ENCODE results near the gene SLC13A3. TPM values are rescaled to one million over a fixed set of nuclear protein-coding genes. Genes with fewer than 3 reads are reported as not detected.

The SLC13A3 gene
- total RNA-seq, 1 donor from 2014 or later = 7.9 TPM

DNA sequence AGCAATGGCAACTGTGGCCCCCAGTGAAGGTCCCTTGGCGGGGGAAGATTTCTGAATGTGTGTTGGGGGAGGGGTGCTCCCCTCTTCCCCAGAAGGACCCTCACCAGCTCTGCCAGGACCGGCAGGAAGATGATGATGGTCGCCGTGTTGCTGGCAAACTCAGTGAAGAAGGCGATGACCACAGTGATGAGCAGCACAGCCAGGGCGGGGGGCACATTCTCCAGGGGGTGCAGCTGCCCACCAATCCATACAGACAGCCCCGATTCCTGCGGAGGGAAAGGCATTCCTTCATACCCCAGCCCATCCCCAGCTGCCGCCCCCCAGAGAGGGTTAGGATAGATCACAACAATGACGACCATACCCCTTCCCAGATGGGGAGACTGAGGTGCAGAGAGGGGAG, 85.1 kb downstream of the SLC13A3 start:
- Mint-ChIP-seq H3K27me3 (no peaks in the 10 kb centered on the region), H3K9me3 (no peaks in the 10 kb centered on the region), H3K4me3 (no peak overlapping the region), H3K4me1 (ENCODE audit: unreplicated experiment) (peaks cover 4% of the 10 kb centered on the region), H3K27ac (no peak overlapping the region), H3K36me3 (no peaks in the 10 kb centered on the region)
- TF ChIP-seq, protein P1, sequence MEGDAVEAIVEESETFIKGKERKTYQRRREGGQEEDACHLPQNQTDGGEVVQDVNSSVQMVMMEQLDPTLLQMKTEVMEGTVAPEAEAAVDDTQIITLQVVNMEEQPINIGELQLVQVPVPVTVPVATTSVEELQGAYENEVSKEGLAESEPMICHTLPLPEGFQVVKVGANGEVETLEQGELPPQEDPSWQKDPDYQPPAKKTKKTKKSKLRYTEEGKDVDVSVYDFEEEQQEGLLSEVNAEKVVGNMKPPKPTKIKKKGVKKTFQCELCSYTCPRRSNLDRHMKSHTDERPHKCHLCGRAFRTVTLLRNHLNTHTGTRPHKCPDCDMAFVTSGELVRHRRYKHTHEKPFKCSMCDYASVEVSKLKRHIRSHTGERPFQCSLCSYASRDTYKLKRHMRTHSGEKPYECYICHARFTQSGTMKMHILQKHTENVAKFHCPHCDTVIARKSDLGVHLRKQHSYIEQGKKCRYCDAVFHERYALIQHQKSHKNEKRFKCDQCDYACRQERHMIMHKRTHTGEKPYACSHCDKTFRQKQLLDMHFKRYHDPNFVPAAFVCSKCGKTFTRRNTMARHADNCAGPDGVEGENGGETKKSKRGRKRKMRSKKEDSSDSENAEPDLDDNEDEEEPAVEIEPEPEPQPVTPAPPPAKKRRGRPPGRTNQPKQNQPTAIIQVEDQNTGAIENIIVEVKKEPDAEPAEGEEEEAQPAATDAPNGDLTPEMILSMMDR (conservative IDR thresholded peaks at IDR 0.05) = no peak
- DNase-seq (ENCODE audit: extremely low spot score, unreplicated experiment) = no peak

DNA sequence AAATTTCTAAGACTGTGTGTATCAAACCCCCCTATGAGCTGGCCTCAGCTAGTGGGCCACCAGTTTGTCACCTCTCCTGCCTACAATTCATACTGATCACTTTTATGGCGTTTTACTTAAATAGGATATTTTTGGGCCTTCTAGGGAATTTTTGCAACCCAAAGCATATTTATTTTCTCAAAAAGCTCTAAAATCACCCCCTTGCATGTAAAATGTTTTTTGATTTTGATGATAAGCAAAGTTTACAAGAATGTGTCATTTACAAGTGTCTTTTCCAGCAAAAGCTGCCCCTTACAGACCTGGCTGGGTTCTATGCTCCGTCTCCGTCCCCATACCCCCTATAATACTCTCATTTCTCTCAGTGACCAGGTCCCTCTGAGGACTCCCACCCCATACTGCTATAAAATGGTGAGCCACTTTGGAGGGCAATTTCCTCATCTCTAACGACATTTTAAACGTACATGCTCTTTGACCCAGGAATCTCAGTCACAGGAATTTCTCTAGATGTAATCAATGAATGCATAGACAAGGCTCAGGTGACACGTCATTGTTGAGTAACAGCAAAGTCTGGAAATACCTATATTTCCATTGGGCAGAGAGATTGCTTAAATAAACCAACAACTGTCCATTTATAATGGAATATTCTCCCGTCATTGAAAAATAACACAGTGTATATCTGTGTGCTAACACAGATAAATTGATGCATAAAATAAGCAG, 86.9 kb downstream of the SLC13A3 start:
- Mint-ChIP-seq H3K9me3 (no peaks in the 10 kb centered on the region), H3K4me1 (ENCODE audit: unreplicated experiment) (peaks cover 4% of the 10 kb centered on the region), H3K4me3 (no peak overlapping the region), H3K27ac (no peak overlapping the region), H3K27me3 (no peaks in the 10 kb centered on the region), H3K36me3 (no peaks in the 10 kb centered on the region)
- no peak for DNase-seq (ENCODE audit: extremely low spot score, unreplicated experiment)
- TF ChIP-seq, protein P1 (conservative IDR thresholded peaks at IDR 0.05) = no peak

DNA sequence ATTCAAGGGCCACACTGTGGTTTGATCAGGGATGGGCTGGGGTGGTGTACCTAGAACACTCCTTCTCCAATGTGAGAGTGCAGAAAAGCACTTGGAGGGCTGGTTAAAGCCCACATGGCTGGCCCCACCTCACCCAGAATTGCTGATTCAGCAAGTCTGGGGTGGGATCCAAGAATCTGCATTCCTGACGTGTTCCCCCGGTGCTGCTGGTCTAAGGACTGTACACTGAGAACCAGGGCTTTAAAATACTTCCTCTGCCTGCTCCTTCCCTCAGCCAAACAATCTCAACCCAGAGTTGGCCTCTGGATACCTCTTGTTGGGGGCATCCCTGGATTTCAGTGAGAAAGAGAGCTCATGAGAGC, 87.4 kb downstream of the SLC13A3 start:
- no peak overlapping the region for H3K27ac Mint-ChIP-seq
- TF ChIP-seq, protein P1 (conservative IDR thresholded peaks at IDR 0.05) = no peak
- peaks cover 4% of the 10 kb centered on the region for H3K4me1 Mint-ChIP-seq (ENCODE audit: unreplicated experiment)
- no peaks in the 10 kb centered on the region for H3K27me3 Mint-ChIP-seq
- no peaks in the 10 kb centered on the region for H3K9me3 Mint-ChIP-seq
- no peak for DNase-seq (ENCODE audit: extremely low spot score, unreplicated experiment)
- no peak overlapping the region for H3K4me3 Mint-ChIP-seq
- no peaks in the 10 kb centered on the region for H3K36me3 Mint-ChIP-seq

DNA sequence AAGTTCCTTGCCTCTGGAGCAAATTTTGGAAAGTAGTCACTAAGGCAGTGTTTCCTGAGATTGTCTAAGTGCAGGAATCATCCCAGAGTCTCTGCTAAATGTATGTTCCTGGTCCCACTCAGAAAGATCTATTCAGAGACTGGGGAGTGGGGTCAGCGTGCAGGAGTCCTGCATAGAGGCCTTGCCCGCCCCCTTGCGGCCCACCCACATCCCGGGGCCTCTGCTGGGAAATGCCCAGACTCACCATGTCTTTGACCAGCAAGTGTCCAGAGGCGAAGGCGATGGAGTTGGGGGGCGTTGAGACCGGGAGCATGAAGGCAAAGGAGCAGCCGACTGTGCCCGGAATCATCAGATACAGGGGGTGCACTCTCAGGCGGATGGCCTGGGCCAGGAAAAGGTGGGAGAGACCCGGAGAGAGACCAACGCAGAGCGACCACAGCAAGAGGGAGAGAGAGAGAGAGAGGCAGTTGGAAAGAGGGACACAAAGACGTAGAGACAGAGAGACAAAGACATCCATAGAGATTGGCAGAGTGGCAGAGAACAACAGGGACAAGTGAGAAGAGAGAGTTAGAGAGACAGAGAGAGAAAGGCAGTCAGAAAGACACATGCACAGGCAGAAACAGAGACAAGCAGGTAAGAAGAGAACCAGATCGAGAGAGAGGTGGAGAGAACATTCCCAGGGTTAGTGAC, 87.9 kb downstream of the SLC13A3 start:
- Mint-ChIP-seq H3K4me3 (no peak overlapping the region), H3K27ac (no peak overlapping the region), H3K36me3 (no peaks in the 10 kb centered on the region), H3K9me3 (no peaks in the 10 kb centered on the region), H3K27me3 (no peaks in the 10 kb centered on the region), H3K4me1 (ENCODE audit: unreplicated experiment) (peaks cover under 1% of the 10 kb centered on the region)
- DNase-seq (ENCODE audit: extremely low spot score, unreplicated experiment) = no peak
- TF ChIP-seq, protein P1 (conservative IDR thresholded peaks at IDR 0.05) = no peak

DNA sequence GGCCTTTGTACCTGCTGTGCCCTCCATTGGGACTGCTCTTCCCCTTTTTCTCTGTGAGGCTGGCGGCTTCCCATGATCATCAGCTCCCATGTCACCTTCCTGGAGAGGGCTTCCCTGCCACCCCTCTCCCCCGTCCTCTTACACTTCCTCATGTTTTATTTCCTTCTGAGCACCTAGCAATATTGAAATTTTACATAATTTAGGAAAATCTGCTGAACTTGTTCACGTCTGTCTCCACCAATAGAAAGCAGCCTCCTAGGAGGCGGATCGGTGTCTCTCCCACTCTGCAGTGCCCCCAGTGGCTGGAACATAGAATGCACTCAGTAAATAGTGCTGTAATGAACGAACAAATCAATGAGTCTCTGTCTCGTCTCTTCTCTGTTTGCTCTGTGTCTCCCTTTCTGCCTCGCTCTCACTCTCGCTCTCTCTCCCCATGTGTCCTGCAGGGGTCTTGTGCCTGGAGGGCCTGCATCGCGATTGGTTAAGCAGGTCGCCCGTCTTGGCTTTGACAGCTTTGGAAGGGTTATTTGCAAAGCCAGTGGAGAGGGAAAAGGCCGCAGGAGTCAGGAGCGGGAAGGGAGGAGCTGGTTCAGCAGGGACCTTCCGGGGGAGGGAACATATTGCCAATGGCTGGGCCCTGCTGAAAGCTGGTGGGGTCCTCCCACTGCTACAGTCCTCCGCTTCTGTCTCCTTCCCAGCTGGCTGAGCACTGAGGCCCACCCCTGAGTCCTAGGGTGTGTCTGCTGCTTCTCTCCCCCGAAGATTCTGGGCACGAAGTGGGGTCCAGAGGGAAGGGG, 88.7 kb downstream of the SLC13A3 start:
- Mint-ChIP-seq H3K27me3 (no peaks in the 10 kb centered on the region), H3K9me3 (no peaks in the 10 kb centered on the region), H3K4me1 (ENCODE audit: unreplicated experiment) (no peaks in the 10 kb centered on the region), H3K4me3 (no peak overlapping the region), H3K27ac (no peak overlapping the region), H3K36me3 (no peaks in the 10 kb centered on the region)
- DNase-seq (ENCODE audit: extremely low spot score, unreplicated experiment) = no peak
- TF ChIP-seq, protein P1 (conservative IDR thresholded peaks at IDR 0.05) = peak; percentile 96

Data from type B pancreatic cell (in vitro differentiated cells).